Kidney (tissue), 14 donors: ENCODE measurements around the gene FBXO7. TPM values are rescaled to one million over a fixed set of nuclear protein-coding genes. Genes with fewer than 3 reads are reported as not detected.

ENCODE experiments used
- DNase-seq, 5 donors: peaks; one replicate each; pipeline ENCODE4 v3.0.0-alpha.2; 2013 to 2020
- FAIRE-seq: peaks from 2 replicates; lab custom pipeline; 2012; peaks lifted over from hg19 to GRCh38; lab: Jason Lieb, UNC
- H3K27ac ChIP-seq, 2 donors: one replicate each; pipeline ENCODE4 v1.7.0; 2013; ENCODE audit warnings: low read depth in 2 of 2, low read length in 2 of 2, inconsistent platforms in 1 of 2
- H3K27me3 ChIP-seq: one replicate; pipeline ENCODE4 v1.7.1; 2013; ENCODE audit warnings: low read length, inconsistent platforms; ENCODE audit not compliant: control insufficient read depth, insufficient read depth
- H3K36me3 ChIP-seq, 3 donors: one replicate each; pipeline versions ENCODE4 v1.7.0 to v1.7.1; 2013; ENCODE audit warnings: low read length in 3 of 3, control low read depth in 1 of 3, inconsistent platforms in 1 of 3; ENCODE audit not compliant: insufficient read depth in 3 of 3, control insufficient read depth in 2 of 3
- H3K4me1 ChIP-seq, 3 donors: one replicate each; pipeline versions ENCODE4 v1.7.0 to v1.7.1; 2013; ENCODE audit warnings: low read length in 3 of 3, inconsistent platforms in 1 of 3, low read depth in 1 of 3; ENCODE audit not compliant: control insufficient read depth in 2 of 3, insufficient read depth in 2 of 3
- H3K4me3 ChIP-seq, 3 donors: one replicate each; pipeline versions ENCODE4 v1.7.0 to v1.8.1; 2013; ENCODE audit warnings: low read length in 3 of 3, control low read depth in 1 of 3, inconsistent platforms in 1 of 3
- H3K9ac ChIP-seq, 3 donors: one replicate each; pipeline versions ENCODE4 v1.7.0 to v1.7.1; 2013; ENCODE audit warnings: low read length in 3 of 3, control low read depth in 1 of 3, inconsistent platforms in 1 of 3
- H3K9me3 ChIP-seq, 3 donors: one replicate each; pipeline versions ENCODE4 v1.7.0 to v1.7.1; 2013; ENCODE audit warnings: low read length in 3 of 3, control low read depth in 1 of 3, inconsistent platforms in 1 of 3; ENCODE audit not compliant: control insufficient read depth in 2 of 3, insufficient read depth in 1 of 3
- intact Hi-C: fragments of 100-400 bp; cut with DNase I; formaldehyde crosslinking; loops from one replicate; pipeline ENCODE4 v1.11.1; 2022
- polyA plus RNA-seq: library from polyadenylated mRNA; stranded (reverse); fragments of 350-450 nt; fragmentation: Illumina TruSeq; extraction: RNeasy Lipid Tissue Mini Kit (QIAGEN cat#74804); gene quantifications from one replicate; pipeline ENCODE4 v1.2.3, GENCODE V29; 2014; ENCODE audit warnings: low read depth, low replicate concordance; ENCODE audit not compliant: insufficient read depth
- total RNA-seq: library from RNA; stranded (reverse); fragmentation: NEBNext Ultra II Directional; extraction: Animal tissue kit (Norgen Biotek cat#: 25700); gene quantifications from one replicate; pipeline ENCODE4 v1.2.1, GENCODE V29; 2021
- TF ChIP-seq, protein P1 (sequence below): IDR thresholded peaks from 3 replicates; pipeline ENCODE4 v1.5.1; 2012; ENCODE audit warnings: mild to moderate bottlenecking, moderate library complexity, borderline replicate concordance; ENCODE audit not compliant: insufficient read depth; ENCODE audit errors: extremely low read depth
- donor health status: control.
- donor health status: control.
- donor health status: control.
- donor health status: control.
- donor health status: control.
- donor health status: DM: yes; HTN: yes; CAD: no.
- donor health status: Normal renal cell carcinoma (clear cell type).

FBXO7 gene
- total and polyA plus RNA-seq, 2 donors from 2014 or later = 91.0 to 131 TPM

DNA sequence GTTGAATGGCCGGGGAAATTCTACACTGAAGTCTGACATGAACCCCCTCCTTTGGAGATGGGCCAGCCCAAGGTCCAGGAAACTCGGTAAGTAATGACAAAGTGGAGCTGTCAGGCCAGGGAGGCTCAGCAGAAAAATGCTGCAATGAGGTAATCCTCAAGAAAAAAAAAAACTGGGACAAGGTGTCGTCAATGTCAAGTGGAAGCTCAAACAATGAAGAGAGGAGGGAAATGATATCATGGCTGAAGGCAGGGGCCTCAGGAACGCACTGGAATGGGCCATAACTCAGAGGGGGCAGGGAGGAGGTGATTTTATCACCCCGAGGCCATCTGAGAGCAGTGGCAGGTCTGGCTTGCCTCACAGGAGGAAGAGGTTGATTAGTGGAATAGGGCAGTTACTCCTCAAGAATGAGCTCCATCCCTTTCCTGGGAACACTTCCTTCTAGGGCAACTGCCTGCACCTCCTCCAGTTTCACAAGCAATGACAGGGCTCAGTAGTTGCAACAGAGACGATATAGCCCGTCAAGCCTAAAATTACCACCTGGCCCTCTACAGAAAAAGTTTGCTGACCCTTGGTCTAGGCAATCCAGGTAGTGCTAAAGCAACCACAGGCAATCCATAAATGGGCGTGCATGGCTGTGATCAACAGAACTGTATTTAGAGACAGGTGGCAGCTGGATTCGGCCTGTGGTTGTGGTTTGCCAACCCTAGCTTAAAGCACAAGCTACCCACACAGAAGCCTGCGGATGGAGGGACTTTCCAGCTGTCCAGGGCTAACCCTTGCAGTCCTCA, 65.2 kb downstream of the FBXO7 start:
- H3K27ac ChIP-seq = peak overlapping the region; percentile 11 to 53
- DNase-seq = peak in 4 of 5 donors; percentile 58 to 83 (median 62)
- peaks cover 0 to 3% (median 0%) of the 10 kb centered on the region in 3 donors for H3K4me1 ChIP-seq
- H3K4me3 ChIP-seq = no peak overlapping the region
- no peak for FAIRE-seq
- no peak overlapping the region for H3K9ac ChIP-seq
- TF ChIP-seq, protein P1, sequence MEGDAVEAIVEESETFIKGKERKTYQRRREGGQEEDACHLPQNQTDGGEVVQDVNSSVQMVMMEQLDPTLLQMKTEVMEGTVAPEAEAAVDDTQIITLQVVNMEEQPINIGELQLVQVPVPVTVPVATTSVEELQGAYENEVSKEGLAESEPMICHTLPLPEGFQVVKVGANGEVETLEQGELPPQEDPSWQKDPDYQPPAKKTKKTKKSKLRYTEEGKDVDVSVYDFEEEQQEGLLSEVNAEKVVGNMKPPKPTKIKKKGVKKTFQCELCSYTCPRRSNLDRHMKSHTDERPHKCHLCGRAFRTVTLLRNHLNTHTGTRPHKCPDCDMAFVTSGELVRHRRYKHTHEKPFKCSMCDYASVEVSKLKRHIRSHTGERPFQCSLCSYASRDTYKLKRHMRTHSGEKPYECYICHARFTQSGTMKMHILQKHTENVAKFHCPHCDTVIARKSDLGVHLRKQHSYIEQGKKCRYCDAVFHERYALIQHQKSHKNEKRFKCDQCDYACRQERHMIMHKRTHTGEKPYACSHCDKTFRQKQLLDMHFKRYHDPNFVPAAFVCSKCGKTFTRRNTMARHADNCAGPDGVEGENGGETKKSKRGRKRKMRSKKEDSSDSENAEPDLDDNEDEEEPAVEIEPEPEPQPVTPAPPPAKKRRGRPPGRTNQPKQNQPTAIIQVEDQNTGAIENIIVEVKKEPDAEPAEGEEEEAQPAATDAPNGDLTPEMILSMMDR = no peak
- H3K9me3 ChIP-seq = no peaks in the 10 kb centered on the region
- no peaks in the 10 kb centered on the region for H3K27me3 ChIP-seq
- intact Hi-C loops = no loop called here
- no peaks in the 10 kb centered on the region for H3K36me3 ChIP-seq

DNA sequence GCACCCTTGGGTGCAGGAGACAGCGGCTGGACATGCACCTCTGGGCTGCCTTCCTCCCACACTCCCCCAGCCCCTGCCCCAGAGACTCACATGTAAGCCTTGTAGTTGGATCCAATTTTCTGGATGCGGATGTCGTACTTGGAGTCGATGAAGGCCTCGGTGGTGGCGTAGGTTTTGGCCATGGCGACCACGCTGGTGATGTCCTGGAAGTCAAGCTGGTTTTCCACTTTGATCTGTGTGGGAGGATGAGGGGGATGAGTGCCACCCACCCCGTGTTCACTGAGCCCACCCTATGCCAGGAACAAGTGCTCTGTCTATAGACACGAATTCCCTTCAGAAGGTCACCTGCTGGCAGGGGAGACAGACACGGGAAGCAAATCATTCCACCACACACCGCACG, 66.9 kb downstream of the FBXO7 start:
- intact Hi-C loops = no loop called here
- DNase-seq (no peak), FAIRE-seq (no peak)
- Histone ChIP-seq H3K27me3 (no peaks in the 10 kb centered on the region), H3K9ac (no peak overlapping the region), H3K27ac (no peak overlapping the region), H3K4me1 (peaks cover 0 to 2% (median 0%) of the 10 kb centered on the region in 3 donors), H3K9me3 (no peaks in the 10 kb centered on the region), H3K36me3 (no peaks in the 10 kb centered on the region), H3K4me3 (no peak overlapping the region)
- TF ChIP-seq, protein P1 = no peak

DNA sequence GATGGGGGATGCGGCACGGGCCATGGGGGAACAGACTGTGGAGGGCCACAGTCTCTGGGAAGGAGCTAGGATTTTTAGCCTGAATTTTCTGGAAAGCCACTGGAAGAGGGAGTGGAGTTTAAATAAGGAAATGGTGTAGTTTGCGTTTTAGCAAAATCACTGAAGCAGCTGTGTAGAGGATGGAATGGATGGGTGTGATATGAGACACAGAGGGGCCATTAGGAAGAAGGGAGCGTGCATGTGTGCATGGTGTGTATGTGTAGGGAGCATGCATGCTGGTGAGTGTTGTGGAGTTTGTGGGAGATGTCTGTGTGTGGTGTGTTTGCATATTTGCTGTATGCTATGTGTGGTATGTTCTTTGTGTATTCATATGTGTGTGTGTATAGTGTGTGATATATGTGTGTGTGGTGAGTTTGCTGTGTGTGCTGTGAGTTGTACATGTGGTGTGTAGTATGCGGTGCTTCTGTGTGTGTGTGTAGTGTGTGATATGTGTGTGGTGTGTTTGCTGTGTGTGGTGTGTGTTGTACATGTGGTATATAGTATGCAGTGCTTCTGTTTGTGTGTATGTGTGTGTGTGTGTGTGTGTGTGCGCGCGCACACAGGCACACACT, 67.6 kb downstream of the FBXO7 start:
- intact Hi-C loops = no loop called here
- no peak overlapping the region for H3K27ac ChIP-seq

More for the DNA sequence above, 67.6 kb downstream of the FBXO7 start:
- H3K9me3 ChIP-seq = no peaks in the 10 kb centered on the region
- peaks cover 0 to 2% (median 0%) of the 10 kb centered on the region in 3 donors for H3K4me1 ChIP-seq
- no peak overlapping the region for H3K9ac ChIP-seq
- TF ChIP-seq, protein P1 = no peak
- H3K36me3 ChIP-seq = no peaks in the 10 kb centered on the region
- FAIRE-seq (no peak), DNase-seq (no peak)
- H3K4me3 ChIP-seq = peak overlapping the region in 1 of 3 donors; percentile 11
- no peaks in the 10 kb centered on the region for H3K27me3 ChIP-seq
